H1 (cell line): ENCODE data around the gene NFKBIZ. TPM values are rescaled to one million over a fixed set of nuclear protein-coding genes. Genes with fewer than 3 reads are reported as not detected.

Experiments used
- EP300 ChIP-seq, 2 experiments: IDR thresholded peaks; 1 replicate in 1 of 2; 2 replicates in 1 of 2; pipeline ENCODE4 v1.6.1; 2011 to 2012; ENCODE audit warnings: low read depth in 2 of 2, low read length in 2 of 2, mild to moderate bottlenecking in 2 of 2, borderline replicate concordance in 1 of 2, inconsistent platforms in 1 of 2, moderate library complexity in 1 of 2
- HDAC2 ChIP-seq, 2 experiments: fragments of 300-600 bp in 1 of 2; sonication (generic) in 1 of 2; IDR thresholded peaks; 2 replicates each; pipeline ENCODE4 v1.6.1; 2011 to 2012; ENCODE audit warnings: low read depth in 2 of 2, low read length in 2 of 2, mild to moderate bottlenecking in 2 of 2, moderate library complexity in 2 of 2, borderline replicate concordance in 1 of 2, inconsistent platforms in 1 of 2
- JUN ChIP-seq: IDR thresholded peaks from 2 replicates; pipeline ENCODE4 v1.6.1; 2011; ENCODE audit warnings: low read depth, mild to moderate bottlenecking, improper control_type of control experiment, low read length
- KDM1A ChIP-seq: fragments of 200-600, 300-600 bp; sonication (generic); IDR thresholded peaks from 2 replicates; pipeline ENCODE4 v1.7.1; 2016; ENCODE audit warnings: mild to moderate bottlenecking, low read length, borderline replicate concordance
- polyA plus RNA-seq, 7 experiments: library from polyadenylated mRNA; depleted of rRNA in 3 of 7; stranded (reverse) in 5 of 7; unstranded in 2 of 7; fragments of >200 nt in 5 of 7; fragments of 200-250 nt in 2 of 7; gene quantifications; 1 replicate in 5 of 7; 2 replicates in 1 of 7; 4 replicates in 1 of 7; pipeline versions ENCODE4 v1.2.1 to v1.2.3, GENCODE V29; 2011 to 2013; ENCODE audit warnings: missing spikeins in 2 of 7, mixed read lengths in 2 of 7
- total RNA-seq: library from RNA; stranded (reverse); fragmentation: NEBNext Ultra II Directional; extraction: Animal tissue kit (Norgen Biotek cat#: 25700); gene quantifications from 2 replicates; pipeline ENCODE4 v1.2.1, GENCODE V29; 2021

Gene NFKBIZ
- total and polyA plus RNA-seq, 2 of the 8 experiments (the other 6 are each of a cell fraction or from before 2014, with no cell fraction given), result 7.2 to 24.5 TPM

DNA sequence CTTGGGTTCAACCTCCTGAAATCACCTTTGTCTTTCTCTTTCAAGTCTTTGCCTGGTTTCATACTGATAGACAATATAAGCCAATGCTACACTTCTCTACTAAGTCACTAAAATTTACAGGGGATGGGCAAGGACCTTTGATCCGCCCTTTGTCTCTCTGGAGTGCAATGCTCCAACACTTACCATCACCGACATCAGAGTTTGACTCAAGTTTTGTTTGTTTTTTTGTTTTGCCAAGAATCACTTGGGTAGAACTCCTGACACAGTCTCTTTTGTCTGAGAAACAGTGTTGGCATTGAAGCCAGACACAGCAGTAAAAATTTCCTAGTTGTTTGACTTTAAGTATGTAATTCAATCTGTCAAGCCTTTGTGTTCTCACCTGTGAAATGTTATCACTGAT, 29.3 kb downstream of the NFKBIZ start (continued):
- no peak for TF ChIP-seq JUN
- TF ChIP-seq HDAC2 (IDR thresholded peaks at IDR 0.05; ENCODE audit: borderline replicate concordance in 1 of 2, low read depth in 2 of 2, low read length in 2 of 2), result no peak
- TF ChIP-seq EP300 (IDR thresholded peaks at IDR 0.05; ENCODE audit: borderline replicate concordance in 1 of 2, low read depth in 2 of 2, low read length in 2 of 2), result no peak
- TF ChIP-seq KDM1A, result no peak
